Measurements from ENCODE around the gene N4BP2L2. TPM values are rescaled to one million over a fixed set of nuclear protein-coding genes. Genes with fewer than 3 reads are reported as not detected.

The N4BP2L2 gene
- total RNA-seq, 1 experiment from 2014 or later: 61.4 TPM

DNA sequence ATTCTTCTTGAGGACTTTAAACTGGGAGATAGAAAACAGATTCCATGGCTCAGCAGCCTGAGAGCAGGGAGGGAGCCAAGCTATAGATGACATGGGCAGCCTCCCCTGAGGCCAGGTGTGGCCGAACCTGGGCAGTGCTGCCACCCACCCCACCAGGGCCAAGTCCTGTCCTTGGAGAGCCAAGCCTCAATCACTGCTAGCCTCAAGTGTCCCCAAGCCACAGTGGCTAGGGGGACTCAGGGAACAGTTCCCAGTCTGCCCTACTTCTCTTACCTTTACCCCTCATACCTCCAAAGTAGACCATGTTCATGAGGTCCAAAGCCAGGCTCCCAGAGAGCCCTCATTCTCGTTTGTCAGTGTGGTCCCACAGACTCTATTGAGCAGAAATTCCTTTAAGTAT lies 118.7 kb downstream of the N4BP2L2 start:
- no peak for DNase-seq
- Histone ChIP-seq H3K56ac (ENCODE audit: insufficient read length, low read depth, low read length) (no peak overlapping the region), H3T11ph (ENCODE audit: low read length) (no peak overlapping the region), H4K20me1 (ENCODE audit: control insufficient read depth, insufficient read depth, insufficient read length) (no peaks in the 10 kb centered on the region), H4K8ac (replicated peaks; ENCODE audit: insufficient read length, low read depth, low read length) (no peak overlapping the region), H3K9ac (ENCODE audit: extremely low read depth, insufficient read length, low read length) (no peak overlapping the region), H2BK5ac (ENCODE audit: insufficient read length, low read length) (no peak overlapping the region), H2BK15ac (ENCODE audit: low read depth, low read length) (no peak overlapping the region), H4K91ac (ENCODE audit: insufficient read length, low read depth, low read length) (no peak overlapping the region), H3K27me3 (ENCODE audit: insufficient read depth, low read length) (no peaks in the 10 kb centered on the region), H2BK20ac (ENCODE audit: low read depth, low read length, poor library complexity, severe bottlenecking) (no peak overlapping the region), H2BK120ac (ENCODE audit: low read depth, low read length, poor library complexity, severe bottlenecking) (no peak overlapping the region), H4K5ac (ENCODE audit: insufficient read length, low read depth, low read length) (no peak overlapping the region), H3K18ac (ENCODE audit: insufficient read length, low read depth, low read length) (no peak overlapping the region), H3K14ac (ENCODE audit: insufficient read depth, low read length) (no peak overlapping the region), H3K27ac (ENCODE audit: insufficient read length, low read depth, low read length) (no peak overlapping the region), H3K4ac (ENCODE audit: low read depth, low read length) (no peak overlapping the region), H2AK5ac (ENCODE audit: insufficient read length, low read length) (no peak overlapping the region), H3K4me1 (ENCODE audit: insufficient read depth, low read length) (0 out of 2 replicates have a peak, but pooled peaks cover 2% of the 10 kb centered on the region), H3K79me1 (ENCODE audit: insufficient read depth, low read depth, low read length, poor library complexity, severe bottlenecking) (no peaks in the 10 kb centered on the region), H2BK12ac (ENCODE audit: insufficient read length, low read depth, low read length) (no peak overlapping the region), H3K23ac (ENCODE audit: insufficient read length, low read depth, low read length) (no peak overlapping the region), H3K9me3 (ENCODE audit: control insufficient read depth, low read depth, low read length) (no peaks in the 10 kb centered on the region), H3K79me2 (ENCODE audit: insufficient read depth, low read length) (no peaks in the 10 kb centered on the region), H3K4me2 (ENCODE audit: insufficient read depth, insufficient read length, low read length) (no peak overlapping the region), H3K23me2 (ENCODE audit: insufficient read length, low read depth, low read length, poor library complexity, severe bottlenecking) (no peaks in the 10 kb centered on the region), H2AFZ (ENCODE audit: low read length) (no peak overlapping the region)
- no peaks in the 10 kb centered on the region for H3K27me3 Mint-ChIP-seq (ENCODE audit: low read depth)
- peaks cover 9 to 13% of the 10 kb centered on the region in 2 experiments for H3K4me1 Mint-ChIP-seq
- TF ChIP-seq, protein P1, sequence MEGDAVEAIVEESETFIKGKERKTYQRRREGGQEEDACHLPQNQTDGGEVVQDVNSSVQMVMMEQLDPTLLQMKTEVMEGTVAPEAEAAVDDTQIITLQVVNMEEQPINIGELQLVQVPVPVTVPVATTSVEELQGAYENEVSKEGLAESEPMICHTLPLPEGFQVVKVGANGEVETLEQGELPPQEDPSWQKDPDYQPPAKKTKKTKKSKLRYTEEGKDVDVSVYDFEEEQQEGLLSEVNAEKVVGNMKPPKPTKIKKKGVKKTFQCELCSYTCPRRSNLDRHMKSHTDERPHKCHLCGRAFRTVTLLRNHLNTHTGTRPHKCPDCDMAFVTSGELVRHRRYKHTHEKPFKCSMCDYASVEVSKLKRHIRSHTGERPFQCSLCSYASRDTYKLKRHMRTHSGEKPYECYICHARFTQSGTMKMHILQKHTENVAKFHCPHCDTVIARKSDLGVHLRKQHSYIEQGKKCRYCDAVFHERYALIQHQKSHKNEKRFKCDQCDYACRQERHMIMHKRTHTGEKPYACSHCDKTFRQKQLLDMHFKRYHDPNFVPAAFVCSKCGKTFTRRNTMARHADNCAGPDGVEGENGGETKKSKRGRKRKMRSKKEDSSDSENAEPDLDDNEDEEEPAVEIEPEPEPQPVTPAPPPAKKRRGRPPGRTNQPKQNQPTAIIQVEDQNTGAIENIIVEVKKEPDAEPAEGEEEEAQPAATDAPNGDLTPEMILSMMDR (conservative IDR thresholded peaks at IDR 0.05): no peak
- peaks cover 22 to 32% (median 23%) of the 10 kb centered on the region in 3 experiments for H3K36me3 Mint-ChIP-seq (ENCODE audit: insufficient read depth in 1 of 3, low read depth in 3 of 3)
- H3K4me3 Mint-ChIP-seq: no peak overlapping the region
- H3K27ac Mint-ChIP-seq: no peak overlapping the region; a peak in 1 of 7 replicates
- WGBS (ENCODE audit: extremely low coverage, insufficient read length, low lambda C conversion rate): no CpG with 5 or more reads among the region's 2 CpGs
- peaks cover 25% of the 10 kb centered on the region in 2 experiments for H3K9me3 Mint-ChIP-seq
